ENCODE measurements around the gene CNTN3.

CNTN3 gene

DNA sequence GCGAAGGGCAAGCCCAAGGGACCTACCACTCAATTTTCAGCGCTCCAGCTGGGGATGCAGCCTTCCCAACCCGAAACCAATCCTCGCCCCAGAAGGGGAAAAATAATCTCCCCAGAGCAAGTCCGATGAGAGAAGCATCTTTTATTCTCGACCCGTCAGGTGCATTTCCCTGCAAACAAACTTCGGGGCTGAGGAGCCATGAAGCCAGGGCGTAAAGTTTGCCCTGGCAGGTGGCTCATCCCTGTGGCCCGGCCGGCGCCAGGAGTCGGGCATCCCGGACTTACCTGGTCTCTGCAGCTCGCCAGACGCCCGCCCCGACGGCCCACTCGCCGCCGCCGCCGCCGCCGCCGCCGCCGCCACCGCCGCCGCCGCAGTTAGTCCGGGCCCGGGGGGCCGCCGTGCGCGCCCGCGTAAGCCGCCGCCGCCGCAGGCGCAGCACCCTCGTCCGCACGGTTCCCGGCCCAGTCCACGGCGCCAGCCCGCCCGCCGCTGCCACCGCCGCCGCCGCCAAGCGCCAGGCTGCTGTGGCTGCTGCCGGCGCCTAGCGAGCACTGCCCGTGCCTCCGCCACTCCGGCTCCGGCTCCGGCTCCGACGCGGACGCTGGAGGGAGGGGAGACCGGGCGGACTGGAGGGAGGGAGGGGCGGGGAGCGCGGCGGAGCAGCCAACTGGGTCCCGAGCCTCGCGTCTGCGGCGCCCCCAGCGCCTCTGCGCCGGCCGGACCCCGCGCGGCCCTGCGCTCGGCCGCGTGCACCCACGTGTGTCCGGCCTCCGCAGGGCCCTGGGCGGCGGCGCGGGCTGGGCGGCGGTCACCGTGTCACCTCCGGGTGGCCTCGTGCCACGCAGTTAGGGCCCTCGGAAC lies at the start of gene CNTN3:
CNTN3 (minus strand) TSS at position 553 of the 861 bp plus-strand sequence. CDS start 93,547 bp downstream, outside the sequence.
- DNase-seq (ENCODE audit: low read depth in 2 of 2), result no peak

DNA sequence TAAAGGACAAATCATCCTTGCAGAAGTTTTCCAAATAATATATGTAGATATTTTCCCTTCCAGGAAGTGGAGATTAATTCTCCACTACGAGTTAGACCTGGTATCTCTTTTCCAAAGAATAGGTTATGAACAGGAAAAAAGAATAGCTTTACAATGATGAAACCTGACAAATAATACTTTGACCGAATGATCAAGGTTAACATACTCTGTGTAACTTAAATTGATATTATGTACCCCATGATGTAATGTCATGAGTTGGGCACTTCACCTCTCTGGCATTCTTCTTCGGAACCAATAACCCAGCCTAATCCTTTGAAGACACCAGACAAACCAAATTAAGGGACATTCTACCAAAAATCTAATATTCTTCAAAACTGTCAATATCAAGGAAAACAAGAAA lies 48.7 kb upstream of the CNTN3 start:
- no peak for DNase-seq (ENCODE audit: low read depth in 2 of 2)

DNA sequence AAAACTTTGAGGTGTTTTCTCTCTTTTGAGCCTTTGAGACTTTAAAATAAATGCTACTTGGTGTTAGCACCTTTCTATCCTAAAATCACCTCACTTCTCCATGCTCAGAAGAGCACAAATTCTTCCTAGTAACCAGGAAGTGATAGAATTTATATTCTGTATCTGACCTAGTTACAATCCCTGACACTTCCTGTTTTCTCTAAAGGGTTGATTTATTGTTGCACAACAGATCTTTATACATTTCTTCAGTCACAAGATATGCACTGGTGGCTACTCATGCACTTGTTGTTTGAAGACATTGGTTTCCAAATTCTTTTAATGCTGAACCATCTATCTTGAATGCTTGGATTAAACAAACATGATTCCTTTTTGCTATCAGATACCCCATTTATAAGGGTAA lies 47.2 kb upstream of the CNTN3 start:
- DNase-seq (ENCODE audit: low read depth in 2 of 2), result no peak

DNA sequence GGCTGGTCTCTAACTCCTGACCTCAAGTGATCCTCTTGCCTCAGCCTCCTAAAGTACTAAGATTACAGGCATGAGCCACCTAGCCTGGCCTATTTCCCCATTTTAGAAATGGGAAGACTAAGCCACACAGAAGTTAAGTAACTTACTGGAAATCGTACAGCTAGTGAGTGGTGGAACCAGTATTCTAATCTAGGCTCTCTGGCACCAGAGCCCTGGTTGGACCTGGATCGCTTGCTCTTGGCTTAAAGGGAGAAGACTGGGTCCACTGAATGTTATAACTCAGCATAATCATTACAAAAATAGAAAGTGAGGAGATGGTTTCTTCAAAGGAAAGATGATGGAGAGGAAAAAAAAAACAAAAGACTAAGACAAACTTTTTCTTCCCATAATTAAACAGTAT lies 37.4 kb upstream of the CNTN3 start:
- no peak for DNase-seq (ENCODE audit: low read depth in 2 of 2)

DNA sequence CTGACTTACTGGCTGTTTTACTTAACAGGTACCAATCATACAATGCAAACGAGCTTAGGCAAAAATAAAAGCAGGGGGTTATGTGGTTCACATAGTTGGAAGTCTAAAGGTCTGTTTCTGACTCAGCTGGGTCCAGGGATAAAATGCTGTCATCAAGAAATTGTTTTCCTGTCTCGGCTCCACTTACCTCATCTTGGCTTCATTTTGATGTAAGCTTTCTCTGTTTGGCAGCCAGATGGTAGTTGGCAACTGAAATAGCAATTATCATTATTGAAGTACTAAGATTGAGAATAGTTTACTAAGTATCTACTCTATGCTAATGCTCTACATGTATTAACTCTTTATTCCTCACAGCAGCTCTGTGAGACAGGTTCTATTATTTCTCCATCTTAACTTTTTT lies 36.8 kb upstream of the CNTN3 start:
- DNase-seq (ENCODE audit: low read depth in 2 of 2), result no peak

DNA sequence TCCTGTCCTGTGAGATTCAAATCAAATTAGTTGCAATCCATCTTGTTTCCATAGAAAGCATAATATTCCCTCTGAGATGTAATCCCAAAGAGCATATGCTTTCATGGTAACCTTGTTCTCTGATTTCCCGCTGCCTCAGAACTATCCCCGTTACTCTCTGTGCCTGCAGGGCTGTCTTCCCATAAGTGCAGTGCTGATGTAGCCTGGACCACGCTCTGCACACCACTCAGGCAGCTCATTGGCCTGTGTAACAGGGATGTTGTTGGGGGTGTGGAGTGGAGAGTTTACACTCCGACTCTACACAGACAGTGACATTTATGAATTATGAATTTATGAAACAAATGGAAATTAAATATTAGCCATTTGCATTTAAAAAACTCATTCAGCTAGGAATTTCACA lies 33.6 kb upstream of the CNTN3 start:
- DNase-seq (ENCODE audit: low read depth in 2 of 2), result no peak

DNA sequence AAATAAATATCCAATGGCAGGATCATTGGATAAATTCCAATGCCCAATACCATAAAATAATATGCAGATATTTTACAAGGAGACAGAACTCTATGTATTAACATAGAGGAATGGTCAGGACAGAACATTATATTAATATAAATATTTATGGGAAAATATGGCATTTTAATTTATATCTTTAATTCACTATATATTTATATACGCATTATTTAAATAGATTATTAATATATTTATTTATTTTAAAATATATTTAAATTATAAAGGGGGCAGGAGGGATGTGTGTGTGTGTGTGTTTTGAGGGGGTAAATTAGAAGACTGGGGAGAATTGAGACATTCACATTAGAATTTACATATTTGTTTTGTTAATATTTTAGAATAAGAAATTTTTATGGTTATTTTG lies 31.6 kb upstream of the CNTN3 start:
- no peak for DNase-seq (ENCODE audit: low read depth in 2 of 2)

DNA sequence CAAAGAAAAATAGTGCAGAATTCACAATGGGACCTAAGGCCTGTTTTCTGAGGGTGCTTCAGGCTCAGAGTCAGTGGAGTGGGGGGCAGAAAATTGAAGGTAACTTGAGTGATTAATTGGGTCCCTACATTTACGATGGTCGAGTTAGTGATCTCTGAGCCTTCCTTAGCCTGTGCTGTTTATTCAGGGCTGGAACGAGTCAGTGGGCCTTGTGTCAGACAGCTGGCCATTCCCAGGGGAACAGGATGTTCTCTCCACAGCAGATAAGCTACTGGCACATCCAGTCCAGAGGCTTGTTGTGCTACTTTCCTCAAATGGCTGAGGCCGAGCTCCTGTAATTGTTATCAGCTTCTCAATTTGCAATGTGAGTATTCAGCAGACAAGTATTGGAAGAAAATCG lies 29.2 kb upstream of the CNTN3 start:
- no peak for DNase-seq (ENCODE audit: low read depth in 2 of 2)

DNA sequence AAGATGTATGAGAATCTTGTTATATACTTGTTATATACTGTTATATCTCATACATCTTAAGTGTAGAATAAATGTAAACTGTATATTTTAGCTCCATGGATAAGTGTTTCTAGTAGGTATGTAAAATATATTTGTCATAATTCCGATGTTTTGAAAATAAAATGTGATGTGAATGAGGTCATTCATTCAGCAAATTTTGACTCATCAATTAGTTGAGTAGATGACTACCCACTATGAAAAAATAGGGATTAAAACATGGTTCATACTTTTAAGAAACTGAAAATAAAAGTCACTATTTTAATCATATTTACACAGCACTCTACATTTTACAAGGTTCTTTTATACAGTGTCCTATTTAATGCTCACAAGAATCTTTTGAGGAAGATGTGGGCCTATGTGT lies 28.4 kb upstream of the CNTN3 start:
- DNase-seq (ENCODE audit: low read depth in 2 of 2), result no peak

DNA sequence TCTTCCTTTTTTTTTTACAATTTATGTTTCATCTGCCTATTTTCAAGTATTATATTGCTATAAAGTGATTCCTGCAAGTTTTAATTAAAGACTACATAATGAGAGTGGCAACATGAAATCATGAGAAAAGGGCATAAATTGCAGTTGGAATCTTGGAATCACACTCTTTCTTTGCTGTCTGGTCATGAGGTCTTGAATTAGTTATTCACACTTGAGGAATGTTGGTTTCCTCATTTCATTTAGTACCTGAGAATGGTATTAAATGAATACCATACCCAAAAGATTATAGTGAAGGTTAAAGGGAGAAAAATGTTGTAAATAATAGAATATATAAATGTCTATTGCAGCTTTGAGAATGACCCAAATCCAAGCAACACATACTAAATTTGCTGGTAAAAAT lies 25.8 kb upstream of the CNTN3 start:
- no peak for DNase-seq (ENCODE audit: low read depth in 2 of 2)

DNA sequence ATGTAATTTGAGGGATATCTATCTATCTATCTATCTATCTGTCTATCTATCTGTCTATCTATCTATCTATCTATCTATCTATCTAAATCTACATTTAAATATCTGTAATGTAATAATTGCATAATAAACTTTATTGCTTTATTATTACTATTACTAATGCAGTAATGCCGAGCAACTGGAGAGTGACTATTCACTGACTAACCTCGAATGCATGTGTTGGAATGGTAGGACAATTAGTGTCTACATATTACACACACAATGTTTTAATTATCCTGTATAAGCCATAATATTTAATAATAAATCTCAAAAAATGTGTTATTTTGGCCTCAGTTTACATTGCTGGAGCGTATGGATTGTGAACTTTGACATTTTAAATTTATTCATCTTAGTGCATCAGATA lies 25.2 kb upstream of the CNTN3 start:
- DNase-seq (ENCODE audit: low read depth in 2 of 2), result no peak

DNA sequence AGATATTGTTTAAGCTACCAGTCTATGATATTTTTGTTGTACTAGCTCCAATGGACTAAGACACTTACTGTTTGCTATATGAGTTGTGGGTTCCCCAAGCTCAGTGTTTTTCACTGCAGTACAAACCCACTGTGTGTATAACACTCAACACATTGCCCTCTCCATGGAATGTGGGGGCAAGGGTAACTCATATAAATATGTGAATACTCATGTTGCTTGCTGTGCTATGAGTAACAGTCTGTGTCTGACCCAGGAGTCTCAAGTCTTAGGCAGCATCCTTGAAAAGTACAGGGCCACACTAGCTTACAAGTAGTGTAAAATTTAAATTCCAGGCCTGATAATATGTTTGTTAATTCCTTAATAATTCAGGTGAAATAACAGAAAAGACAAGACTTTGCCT lies 22.5 kb upstream of the CNTN3 start:
- no peak for DNase-seq (ENCODE audit: low read depth in 2 of 2)

DNA sequence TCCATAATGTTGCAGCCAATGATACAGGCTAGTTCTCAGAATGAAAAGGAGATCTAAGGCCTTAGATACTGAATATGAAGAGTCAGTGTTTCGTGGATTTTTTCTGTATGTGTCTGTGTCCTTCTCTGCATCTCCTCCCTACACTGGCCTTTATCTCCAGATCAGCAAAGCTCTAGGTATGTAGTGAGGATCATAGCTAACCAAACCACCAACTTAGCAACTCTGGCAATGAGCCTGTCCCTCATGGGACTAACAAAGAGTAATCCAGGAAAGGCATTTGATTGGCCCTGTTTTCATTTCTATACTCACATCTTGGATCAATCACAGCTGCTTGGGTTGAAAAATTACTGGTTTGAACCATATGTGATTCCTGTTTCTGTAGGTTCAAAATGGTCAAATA lies 18.6 kb upstream of the CNTN3 start:
- DNase-seq (ENCODE audit: low read depth in 2 of 2), result no peak

DNA sequence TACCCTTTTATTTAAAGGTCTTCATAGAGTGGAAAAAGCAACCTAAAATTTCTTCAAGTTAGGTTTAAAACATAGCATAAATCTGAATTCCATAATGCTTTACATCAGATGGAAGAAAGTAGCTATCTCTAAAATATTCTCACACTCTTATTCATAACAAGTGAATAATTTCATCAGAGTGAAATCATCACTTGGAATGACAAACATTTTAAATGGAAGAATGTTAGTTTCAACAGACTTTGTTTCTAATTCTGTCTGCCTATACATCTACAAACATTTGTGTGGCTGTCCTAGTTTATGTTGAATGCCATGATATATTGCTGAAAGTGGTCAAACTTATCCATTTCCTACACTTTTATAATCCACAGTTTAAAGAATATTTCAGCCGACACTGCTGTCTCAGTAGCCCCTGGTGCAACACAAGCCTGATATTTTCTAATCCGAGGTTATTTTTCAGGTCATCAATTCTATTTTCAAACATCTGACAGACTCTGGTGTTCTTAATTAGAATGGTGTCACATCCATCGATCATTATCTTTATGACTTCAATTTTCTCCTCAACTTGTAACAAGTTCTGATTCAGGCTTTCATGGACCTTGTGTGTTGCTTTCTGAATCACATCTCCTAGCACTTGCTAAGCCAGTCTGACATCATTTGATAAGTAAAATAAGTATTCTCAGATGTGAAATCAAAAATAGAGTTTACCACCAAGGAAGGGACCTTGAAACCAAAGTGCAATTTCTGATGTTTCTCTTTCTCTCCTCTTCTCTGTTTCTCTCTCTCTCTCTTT lies 17.1 kb upstream of the CNTN3 start:
- DNase-seq (ENCODE audit: low read depth in 2 of 2), result no peak

DNA sequence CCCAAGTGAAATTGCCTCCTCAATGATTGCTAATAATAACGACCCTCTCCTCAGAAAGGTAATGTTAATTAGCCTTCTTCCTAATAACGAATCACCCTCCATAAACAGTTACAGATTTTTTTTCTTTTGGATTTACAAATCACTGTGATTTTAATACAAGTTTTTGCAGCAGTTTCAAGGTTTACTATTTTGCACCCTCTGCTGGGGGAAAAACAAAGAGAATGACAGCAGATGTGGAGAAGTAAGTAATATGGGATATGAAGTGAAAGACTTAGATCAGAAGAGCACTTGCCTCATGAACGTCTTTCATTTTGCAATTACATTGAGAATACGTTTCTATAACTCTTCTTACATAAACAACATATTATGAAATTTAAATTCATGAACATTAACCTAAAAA lies 16.1 kb upstream of the CNTN3 start:
- DNase-seq (ENCODE audit: low read depth in 2 of 2), result no peak

DNA sequence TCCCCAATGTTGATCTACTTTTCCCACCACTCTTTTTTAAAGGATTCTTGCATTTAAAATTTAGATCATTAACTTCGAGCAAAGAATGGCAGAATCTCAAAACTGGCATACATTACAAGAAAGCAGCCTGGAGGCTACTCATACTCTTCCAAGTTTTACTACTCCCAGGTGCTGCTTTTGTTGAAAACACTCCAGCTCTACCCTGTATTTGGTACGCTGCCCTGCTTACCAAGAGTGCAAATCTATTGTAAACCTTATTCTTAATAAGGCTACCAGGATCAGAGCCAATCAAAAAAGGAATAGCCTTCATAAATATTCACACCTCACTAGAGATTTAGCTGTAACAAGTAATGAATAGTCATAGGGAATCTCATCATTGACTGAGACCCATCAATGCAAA lies 11.6 kb upstream of the CNTN3 start:
- DNase-seq (ENCODE audit: low read depth in 2 of 2), result no peak

DNA sequence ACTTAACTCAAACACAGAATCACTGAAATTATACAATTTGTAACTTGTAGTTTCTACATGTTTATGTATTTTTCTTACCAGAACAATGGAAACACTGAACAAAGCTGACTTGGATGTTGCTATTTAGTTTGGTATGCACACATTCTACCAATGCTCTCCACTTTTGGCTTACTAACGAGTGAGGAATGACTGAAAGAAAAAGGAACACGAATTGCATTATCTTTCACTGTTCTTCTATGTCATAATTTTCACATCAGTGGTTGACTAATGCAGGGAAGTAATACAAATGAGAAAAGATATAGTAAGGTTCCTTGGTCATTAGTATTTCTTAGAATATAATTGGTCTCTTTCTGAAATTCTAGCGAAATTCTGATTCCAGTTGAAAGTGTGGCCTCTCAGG lies 9.8 kb upstream of the CNTN3 start:
- no peak for DNase-seq (ENCODE audit: low read depth in 2 of 2)

DNA sequence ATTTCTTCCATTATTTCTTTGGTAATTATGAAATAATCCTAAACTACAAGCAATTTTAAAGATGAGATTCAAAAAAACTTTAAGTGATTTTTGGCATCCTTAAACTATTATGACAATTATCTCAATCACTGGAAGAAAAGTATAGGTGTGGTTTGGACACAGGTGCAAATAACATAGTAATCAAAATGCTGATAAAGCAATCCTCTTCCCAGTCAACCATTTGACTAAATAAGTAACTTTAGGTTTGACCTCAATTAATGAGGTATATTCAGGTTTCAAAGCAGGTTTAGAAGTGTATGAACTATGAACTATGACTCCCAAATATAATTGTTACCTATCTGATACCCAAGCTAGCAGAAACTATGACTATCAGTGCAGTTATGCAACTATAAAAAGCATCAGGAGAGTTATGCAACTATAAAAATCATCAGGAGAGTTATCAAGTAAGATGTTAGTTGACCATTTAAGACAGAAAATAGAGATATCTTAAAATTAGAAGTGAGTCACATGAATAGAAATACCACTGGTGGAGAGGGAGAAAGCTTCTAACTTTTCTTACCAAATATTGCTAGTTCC lies 8.9 kb upstream of the CNTN3 start:
- no peak for DNase-seq (ENCODE audit: low read depth in 2 of 2)

DNA sequence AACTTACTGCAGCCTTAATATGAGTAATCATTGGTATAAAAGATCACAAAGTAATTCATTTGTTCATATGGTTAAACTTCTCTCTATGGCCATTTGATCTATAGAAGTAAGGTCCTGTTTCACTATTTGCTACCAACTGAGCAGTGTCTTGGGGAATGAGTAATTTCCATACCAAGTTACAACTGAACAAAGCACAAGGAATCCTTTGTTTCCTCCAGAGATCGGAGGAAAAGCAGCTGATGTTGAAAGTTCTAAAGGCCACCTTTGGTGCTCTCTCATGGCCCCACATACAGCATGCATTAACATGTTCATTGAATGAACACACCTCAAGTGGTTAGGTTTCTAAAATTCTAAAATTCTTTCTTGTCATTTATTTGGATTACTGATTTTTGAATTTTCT lies 7.1 kb upstream of the CNTN3 start:
- DNase-seq (ENCODE audit: low read depth in 2 of 2), result no peak

DNA sequence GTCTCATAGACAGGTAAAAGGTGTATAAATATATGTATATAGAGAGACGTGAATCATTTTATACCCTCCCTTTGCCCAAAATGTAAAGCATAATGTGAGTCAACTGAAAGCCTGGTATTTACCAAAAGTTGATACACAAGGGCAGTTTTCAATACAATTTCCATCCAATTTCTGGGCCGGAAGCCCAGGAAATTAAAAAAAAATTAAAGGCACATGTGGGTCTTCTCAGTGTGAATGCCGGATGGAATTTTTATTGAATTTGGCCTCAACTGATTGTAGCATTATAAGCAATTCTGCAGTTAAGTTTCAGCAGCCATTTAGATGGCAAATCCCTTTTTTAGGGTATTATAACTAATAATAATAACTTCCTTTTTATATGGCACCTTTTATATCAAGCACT lies 3.3 kb upstream of the CNTN3 start:
- DNase-seq (ENCODE audit: low read depth in 2 of 2), result no peak

DNA sequence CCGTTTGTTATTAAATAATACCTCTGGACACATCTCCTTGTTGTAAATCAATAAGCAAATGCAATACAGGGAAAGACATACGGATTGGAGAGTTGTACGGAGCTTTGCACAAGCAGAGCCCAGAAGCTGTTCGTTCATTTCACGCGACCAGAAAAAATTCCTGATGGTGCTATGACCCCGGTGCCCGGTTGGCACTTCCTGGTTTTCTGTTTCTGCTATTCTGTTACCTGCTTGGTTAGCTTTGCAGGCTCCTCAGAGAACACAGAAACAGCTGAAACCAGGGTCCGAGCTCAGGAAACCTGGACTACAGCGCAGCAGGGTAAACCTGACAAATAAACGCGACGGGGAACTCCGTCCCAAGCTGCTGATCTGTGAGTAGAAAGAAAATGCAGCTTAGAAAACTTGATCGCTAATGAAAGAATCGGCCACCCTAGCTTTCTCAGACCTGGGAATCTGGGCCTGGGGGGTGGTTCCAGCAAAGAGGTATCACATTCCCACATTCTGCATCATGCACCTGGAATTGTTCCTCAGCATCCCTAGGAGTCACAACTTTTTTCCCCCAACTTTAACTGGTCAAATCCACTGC lies 845 bp downstream of the CNTN3 start:
- no peak for DNase-seq (ENCODE audit: low read depth in 2 of 2)

DNA sequence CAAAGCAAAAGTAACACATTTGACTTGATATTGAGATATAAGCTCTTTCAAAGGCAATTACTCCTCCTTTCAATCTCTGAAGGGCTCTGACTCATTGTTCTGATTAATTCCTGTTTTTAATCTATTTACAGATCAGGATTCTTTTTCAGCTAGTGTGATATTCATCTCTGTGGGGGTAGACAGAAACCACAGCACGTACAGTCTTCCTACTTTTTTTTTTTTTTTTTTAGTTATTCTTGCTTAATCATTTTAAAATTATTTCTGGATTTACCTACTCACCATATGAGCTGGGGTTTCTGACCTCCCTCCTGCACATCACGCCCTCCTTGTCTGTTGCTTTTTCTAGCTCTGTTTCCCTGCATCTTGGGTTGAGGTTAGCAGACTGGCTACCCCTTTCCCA lies 1.4 kb downstream of the CNTN3 start:
- DNase-seq (ENCODE audit: low read depth in 2 of 2), result no peak

DNA sequence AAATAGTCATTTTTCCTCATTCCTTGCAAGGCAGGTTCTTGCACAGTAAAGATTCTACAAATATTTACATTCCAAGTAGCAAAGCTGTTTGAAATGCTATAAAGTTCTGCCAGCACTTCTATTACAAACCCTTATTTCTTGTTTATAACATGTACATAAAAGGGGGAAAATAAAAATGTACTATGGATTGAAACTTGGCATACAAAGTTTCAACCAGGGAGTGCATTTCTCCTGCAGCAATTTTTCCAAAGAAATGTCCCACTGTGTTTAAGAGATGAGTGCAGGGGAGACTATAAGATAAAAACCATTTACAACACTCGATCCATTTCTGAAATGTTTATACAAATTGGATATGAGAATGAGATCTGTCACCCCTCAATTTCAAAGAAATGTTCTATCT lies 3.3 kb downstream of the CNTN3 start:
- DNase-seq (ENCODE audit: low read depth in 2 of 2), result no peak
